OCI-LY3 (cell line): ENCODE data around the gene DGKB.

Experiments used
- H2AFZ ChIP-seq: fragments of 200-600, 300-600 bp; shearing (Covaris generic); 2 replicates; pipeline ENCODE4 v1.6.0; 2014; ENCODE audit warnings: antibody characterized with exemption, low read depth, low read length
- H3K27ac ChIP-seq: fragments of 200-600, 300-600 bp; sonication (generic); 2 replicates; pipeline ENCODE4 v1.5.1; 2014; ENCODE audit warnings: mild to moderate bottlenecking, low read length, moderate library complexity, mixed read lengths
- H3K27me3 ChIP-seq: fragments of 200-600, 300-600 bp; sonication (generic); 2 replicates; pipeline ENCODE4 v1.6.1; 2014; ENCODE audit warnings: low read depth, low read length, mixed read lengths
- H3K36me3 ChIP-seq: fragments of 200-600, 300-600 bp; sonication (generic); replicated peaks from 2 replicates; pipeline ENCODE3; 2014; ENCODE audit warnings: low read depth, low read length, mixed read lengths
- H3K4me1 ChIP-seq: fragments of 300-600, 200-600 bp; sonication (generic); 2 replicates; pipeline ENCODE4 v1.6.1; 2014; ENCODE audit warnings: low read length, mixed read lengths
- H3K4me2 ChIP-seq: fragments of 200-600, 300-600 bp; sonication (generic); 2 replicates; pipeline ENCODE4 v1.6.1; 2014; ENCODE audit warnings: low read length, mixed read lengths
- H3K4me3 ChIP-seq: fragments of 300-600, 200-600 bp; sonication (generic); 2 replicates; pipeline ENCODE4 v1.5.1; 2014; ENCODE audit warnings: antibody characterized with exemption, mild to moderate bottlenecking, low read length, moderate library complexity
- H3K79me2 ChIP-seq: fragments of 300-600, 200-600 bp; shearing (Covaris generic); 2 replicates; pipeline ENCODE4 v1.6.1; 2014; ENCODE audit warnings: mild to moderate bottlenecking, low read length, mixed read lengths
- H3K9ac ChIP-seq: fragments of 300-600, 200-600 bp; shearing (Covaris generic); 2 replicates; pipeline ENCODE4 v1.6.0; 2014; ENCODE audit warnings: mild to moderate bottlenecking, low read length, moderate library complexity
- H3K9me3 ChIP-seq: fragments of 200-600, 300-600 bp; shearing (Covaris generic); 2 replicates; pipeline ENCODE4 v1.6.1; 2014; ENCODE audit warnings: low read length, mixed read lengths; ENCODE audit not compliant: insufficient read depth
- H4K20me1 ChIP-seq: fragments of 200-600, 300-600 bp; sonication (generic); 2 replicates; pipeline ENCODE4 v1.6.1; 2016; ENCODE audit warnings: low read length, mixed read lengths; ENCODE audit not compliant: insufficient read depth
- EZH2phosphoT487 ChIP-seq: fragments of 200-600 bp; shearing (Covaris generic); IDR thresholded peaks from 2 replicates; pipeline ENCODE4 v1.6.1; 2018; ENCODE audit warnings: antibody characterized with exemption, mixed run types, low read depth
- TF ChIP-seq, protein P1 (sequence below): fragments of 200-600, 300-600 bp; sonication (generic); IDR thresholded peaks from 2 replicates; pipeline ENCODE4 v1.5.1; 2014; ENCODE audit warnings: antibody characterized with exemption, low read length, low read depth

Gene DGKB

DNA sequence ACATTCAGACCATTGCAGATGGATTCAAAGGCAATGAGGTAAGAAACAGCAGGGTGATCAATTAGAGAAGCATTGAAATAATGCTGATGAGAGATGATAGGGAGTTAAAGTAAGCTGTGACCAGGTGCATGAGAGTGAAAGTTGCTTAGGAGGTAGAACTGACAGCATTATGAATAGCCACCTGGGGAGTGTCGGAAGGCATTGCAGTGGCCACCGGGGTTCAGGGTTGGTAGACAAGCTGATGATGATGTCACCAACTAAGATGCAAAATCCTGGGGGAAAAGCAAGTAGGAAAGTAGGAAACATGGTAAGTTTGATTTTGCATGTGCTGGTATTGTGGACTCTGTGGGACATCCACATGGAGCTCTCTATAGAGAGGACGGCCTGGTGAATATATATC is 701.2 kb downstream of the DGKB start:
- Histone ChIP-seq H3K4me3 (no peak overlapping the region), H3K9me3 (no peaks in the 10 kb centered on the region), H3K27me3 (no peaks in the 10 kb centered on the region), H3K4me2 (no peak overlapping the region), H3K4me1 (no peaks in the 10 kb centered on the region), H4K20me1 (no peaks in the 10 kb centered on the region), H3K27ac (no peak overlapping the region), H3K79me2 (no peaks in the 10 kb centered on the region), H3K36me3 (no peaks in the 10 kb centered on the region), H3K9ac (no peak overlapping the region), H2AFZ (no peak overlapping the region)
- TF ChIP-seq, protein P1, sequence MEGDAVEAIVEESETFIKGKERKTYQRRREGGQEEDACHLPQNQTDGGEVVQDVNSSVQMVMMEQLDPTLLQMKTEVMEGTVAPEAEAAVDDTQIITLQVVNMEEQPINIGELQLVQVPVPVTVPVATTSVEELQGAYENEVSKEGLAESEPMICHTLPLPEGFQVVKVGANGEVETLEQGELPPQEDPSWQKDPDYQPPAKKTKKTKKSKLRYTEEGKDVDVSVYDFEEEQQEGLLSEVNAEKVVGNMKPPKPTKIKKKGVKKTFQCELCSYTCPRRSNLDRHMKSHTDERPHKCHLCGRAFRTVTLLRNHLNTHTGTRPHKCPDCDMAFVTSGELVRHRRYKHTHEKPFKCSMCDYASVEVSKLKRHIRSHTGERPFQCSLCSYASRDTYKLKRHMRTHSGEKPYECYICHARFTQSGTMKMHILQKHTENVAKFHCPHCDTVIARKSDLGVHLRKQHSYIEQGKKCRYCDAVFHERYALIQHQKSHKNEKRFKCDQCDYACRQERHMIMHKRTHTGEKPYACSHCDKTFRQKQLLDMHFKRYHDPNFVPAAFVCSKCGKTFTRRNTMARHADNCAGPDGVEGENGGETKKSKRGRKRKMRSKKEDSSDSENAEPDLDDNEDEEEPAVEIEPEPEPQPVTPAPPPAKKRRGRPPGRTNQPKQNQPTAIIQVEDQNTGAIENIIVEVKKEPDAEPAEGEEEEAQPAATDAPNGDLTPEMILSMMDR: no peak
- no peak for TF ChIP-seq EZH2phosphoT487

DNA sequence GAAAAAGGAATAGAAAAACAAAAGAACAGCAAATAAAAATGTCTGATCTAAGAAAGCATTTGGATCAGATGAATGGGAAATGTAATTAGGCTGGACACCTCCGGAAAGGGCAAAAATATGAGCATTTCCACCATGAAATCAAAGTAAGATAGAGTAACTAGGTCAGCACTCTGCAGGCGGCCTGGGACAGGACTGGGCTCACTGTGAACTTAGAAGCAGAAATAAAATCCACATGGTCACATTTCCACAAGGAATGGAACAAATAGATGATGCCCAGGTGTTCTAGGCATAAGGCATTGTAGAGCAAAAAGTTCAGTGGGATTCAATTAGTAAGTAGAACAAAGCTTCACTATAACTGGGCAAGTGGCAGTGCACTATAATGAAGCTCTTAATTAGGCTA is 703.2 kb downstream of the DGKB start:
- Histone ChIP-seq H3K27me3 (no peaks in the 10 kb centered on the region), H3K36me3 (no peaks in the 10 kb centered on the region), H3K79me2 (no peaks in the 10 kb centered on the region), H3K4me2 (no peak overlapping the region), H3K27ac (no peak overlapping the region), H3K9ac (no peak overlapping the region), H3K4me1 (no peaks in the 10 kb centered on the region), H4K20me1 (no peaks in the 10 kb centered on the region), H2AFZ (no peak overlapping the region), H3K9me3 (no peaks in the 10 kb centered on the region), H3K4me3 (no peak overlapping the region)
- TF ChIP-seq, protein P1: no peak
- TF ChIP-seq EZH2phosphoT487: no peak

DNA sequence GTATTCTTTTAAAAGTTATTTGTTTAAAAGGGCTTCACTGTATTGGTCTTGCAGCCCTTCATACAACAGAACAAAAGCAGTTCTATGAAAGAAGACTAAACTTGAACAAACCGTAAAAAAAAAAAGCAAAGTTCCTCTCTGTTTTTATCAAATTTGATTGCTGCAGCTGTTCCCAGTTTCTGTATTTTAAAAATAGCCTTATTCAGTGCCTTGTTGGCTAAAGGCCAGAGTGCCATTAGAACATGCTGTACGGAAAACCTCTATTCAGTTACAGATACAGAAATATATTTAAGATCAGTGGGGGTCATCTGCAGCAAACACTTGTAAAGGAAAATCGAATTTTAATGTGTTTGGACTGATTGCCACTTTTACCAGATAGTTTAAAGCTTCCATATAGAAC is 705.3 kb downstream of the DGKB start:
- H3K27me3 ChIP-seq: no peaks in the 10 kb centered on the region
- H3K79me2 ChIP-seq: no peaks in the 10 kb centered on the region
- no peaks in the 10 kb centered on the region for H4K20me1 ChIP-seq
- H3K9me3 ChIP-seq: no peaks in the 10 kb centered on the region
- H2AFZ ChIP-seq: no peak overlapping the region
- H3K9ac ChIP-seq: no peak overlapping the region
- no peak overlapping the region for H3K27ac ChIP-seq
- H3K4me2 ChIP-seq: no peak overlapping the region
- H3K36me3 ChIP-seq: no peaks in the 10 kb centered on the region
- TF ChIP-seq, protein P1: no peak
- TF ChIP-seq EZH2phosphoT487: no peak
- no peaks in the 10 kb centered on the region for H3K4me1 ChIP-seq
- no peak overlapping the region for H3K4me3 ChIP-seq

DNA sequence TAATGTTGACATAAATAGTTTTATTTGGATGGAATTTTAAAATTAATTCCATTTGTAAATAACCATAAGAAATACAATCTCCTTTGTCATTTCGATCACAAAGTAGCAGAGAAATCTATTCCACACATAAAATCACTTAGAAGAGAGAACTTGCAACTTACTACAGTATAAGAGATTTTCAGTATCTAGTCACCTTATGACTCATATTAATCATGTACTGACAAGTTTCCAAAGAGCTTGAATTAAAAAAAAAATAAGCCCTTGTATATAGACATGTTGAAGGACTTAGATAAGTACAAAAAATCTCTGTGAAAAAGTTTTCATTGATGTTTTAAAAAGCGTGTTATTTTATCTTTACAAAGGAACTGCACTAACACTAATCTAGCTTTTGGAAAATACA is 706.0 kb downstream of the DGKB start:
- Histone ChIP-seq H3K27me3 (no peaks in the 10 kb centered on the region), H3K36me3 (no peaks in the 10 kb centered on the region), H3K9me3 (no peaks in the 10 kb centered on the region), H3K4me2 (no peak overlapping the region), H3K9ac (no peak overlapping the region), H3K27ac (no peak overlapping the region), H2AFZ (no peak overlapping the region), H4K20me1 (no peaks in the 10 kb centered on the region), H3K79me2 (no peaks in the 10 kb centered on the region), H3K4me3 (no peak overlapping the region), H3K4me1 (no peaks in the 10 kb centered on the region)
- no peak for TF ChIP-seq EZH2phosphoT487
- TF ChIP-seq, protein P1: no peak
